ENCODE data around the gene DSCAML1. TPM values are rescaled to one million over a fixed set of nuclear protein-coding genes. Genes with fewer than 3 reads are reported as not detected.

DSCAML1 gene
- total and polyA plus RNA-seq, 3 donors from 2014 or later = 1.6 to 6.1 (median 3.0) TPM

DNA sequence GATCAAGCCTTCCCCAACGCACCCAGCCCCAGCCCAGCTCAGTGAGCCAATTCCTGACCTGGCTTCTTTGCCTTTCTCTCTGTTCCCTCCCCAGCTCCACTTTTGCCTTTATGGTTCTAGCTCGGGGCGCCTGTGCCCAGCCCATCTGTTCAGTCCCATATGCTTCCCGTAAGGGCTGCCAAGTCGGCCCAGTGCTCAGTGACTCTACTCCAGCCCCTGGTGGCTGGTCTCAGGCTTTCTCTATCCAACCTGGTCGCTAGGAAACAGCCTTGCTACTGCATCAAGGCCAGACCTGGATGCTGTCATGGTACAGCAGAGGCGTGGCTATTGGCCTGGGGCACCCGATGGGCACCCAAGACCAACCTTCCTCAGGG, 178.0 kb downstream of the DSCAML1 start:
- H3K27ac ChIP-seq = no peak overlapping the region
- intact Hi-C loops (cut with DNase I; ENCODE audit: low total_unique reads) = no loop called here
- no peaks in the 10 kb centered on the region for H3K9me3 ChIP-seq
- no peaks in the 10 kb centered on the region for H3K36me3 ChIP-seq (ENCODE audit: low read depth, missing control alignments)
- WGBS, 2 donors = 71 to 85% methylated on average over 5 to 8 of the region's 8 CpGs
- TF ChIP-seq, protein P1, sequence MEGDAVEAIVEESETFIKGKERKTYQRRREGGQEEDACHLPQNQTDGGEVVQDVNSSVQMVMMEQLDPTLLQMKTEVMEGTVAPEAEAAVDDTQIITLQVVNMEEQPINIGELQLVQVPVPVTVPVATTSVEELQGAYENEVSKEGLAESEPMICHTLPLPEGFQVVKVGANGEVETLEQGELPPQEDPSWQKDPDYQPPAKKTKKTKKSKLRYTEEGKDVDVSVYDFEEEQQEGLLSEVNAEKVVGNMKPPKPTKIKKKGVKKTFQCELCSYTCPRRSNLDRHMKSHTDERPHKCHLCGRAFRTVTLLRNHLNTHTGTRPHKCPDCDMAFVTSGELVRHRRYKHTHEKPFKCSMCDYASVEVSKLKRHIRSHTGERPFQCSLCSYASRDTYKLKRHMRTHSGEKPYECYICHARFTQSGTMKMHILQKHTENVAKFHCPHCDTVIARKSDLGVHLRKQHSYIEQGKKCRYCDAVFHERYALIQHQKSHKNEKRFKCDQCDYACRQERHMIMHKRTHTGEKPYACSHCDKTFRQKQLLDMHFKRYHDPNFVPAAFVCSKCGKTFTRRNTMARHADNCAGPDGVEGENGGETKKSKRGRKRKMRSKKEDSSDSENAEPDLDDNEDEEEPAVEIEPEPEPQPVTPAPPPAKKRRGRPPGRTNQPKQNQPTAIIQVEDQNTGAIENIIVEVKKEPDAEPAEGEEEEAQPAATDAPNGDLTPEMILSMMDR (IDR thresholded peaks at IDR 0.05) = no peak
- no peak for TF ChIP-seq POLR2A (IDR thresholded peaks at IDR 0.05)
- H3K4me1 ChIP-seq = no peaks in the 10 kb centered on the region
- DNase-seq = no peak
- H3K27me3 ChIP-seq = no peaks in the 10 kb centered on the region
- no peak overlapping the region for H3K4me3 ChIP-seq

DNA sequence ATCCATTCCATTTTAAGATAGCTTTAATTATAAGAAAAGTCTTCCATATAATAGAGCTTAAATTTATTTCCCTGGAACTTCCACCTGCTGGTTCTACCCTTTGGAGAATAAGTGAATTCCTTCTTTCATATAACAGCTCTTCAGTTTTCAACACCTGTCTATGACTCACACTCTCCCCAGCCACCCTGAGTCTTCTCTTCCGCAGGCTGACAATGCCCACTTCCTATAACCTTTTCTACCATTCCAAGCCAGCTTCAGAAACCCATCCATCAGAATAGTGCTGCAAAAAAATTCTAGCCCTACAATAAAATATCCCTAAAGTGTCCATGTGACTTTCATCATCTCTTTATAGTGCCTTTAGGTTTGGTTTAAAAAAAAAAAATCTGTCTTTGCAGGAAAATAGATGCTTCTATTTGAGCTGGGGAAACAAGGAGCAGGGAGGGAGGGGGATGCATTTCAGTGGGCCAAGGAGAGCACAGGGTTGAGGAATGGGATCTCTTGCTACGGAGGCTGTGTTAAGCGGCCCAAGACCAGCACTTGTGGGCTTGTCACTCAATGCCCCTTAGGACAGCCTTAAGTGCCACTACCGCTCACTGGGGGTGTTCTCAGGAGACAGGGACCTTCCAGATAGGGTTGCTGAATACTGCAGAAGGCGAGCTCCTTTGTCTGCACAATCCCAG, 178.6 kb downstream of the DSCAML1 start:
- no peak overlapping the region for H3K4me3 ChIP-seq
- no peak for DNase-seq
- no peaks in the 10 kb centered on the region for H3K27me3 ChIP-seq
- no peaks in the 10 kb centered on the region for H3K36me3 ChIP-seq (ENCODE audit: low read depth, missing control alignments)
- H3K4me1 ChIP-seq = no peaks in the 10 kb centered on the region
- intact Hi-C loops (cut with DNase I; ENCODE audit: low total_unique reads) = no loop called here
- no peak for TF ChIP-seq POLR2A (IDR thresholded peaks at IDR 0.05)
- TF ChIP-seq, protein P1 (IDR thresholded peaks at IDR 0.05) = no peak
- WGBS, 2 donors = 85 to 92% methylated on average over 5 of the region's 5 CpGs
- no peak overlapping the region for H3K27ac ChIP-seq
- no peaks in the 10 kb centered on the region for H3K9me3 ChIP-seq

DNA sequence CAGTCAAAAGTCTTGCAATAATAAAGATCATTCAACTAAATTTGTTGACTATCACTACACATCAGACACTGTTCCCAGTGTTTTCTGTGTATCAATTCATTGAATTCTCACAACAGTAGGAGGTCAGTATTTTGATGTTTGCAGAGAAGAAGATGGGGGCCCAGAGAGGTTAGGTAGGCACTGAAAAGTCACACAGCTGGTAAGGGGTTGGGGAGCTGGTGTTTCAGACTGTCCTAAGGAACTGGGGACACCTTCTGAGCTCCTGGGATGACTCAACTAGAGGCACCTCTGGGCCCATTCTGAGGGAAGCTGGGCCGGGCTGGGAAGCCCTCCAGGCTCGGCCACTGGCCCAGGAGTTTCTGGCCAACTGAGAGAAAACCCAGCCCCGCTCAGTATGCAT, 180.0 kb downstream of the DSCAML1 start:
- no peak overlapping the region for H3K27ac ChIP-seq
- intact Hi-C loops (cut with DNase I; ENCODE audit: low total_unique reads) = no loop called here
- H3K4me3 ChIP-seq = no peak overlapping the region
- H3K4me1 ChIP-seq = no peaks in the 10 kb centered on the region
- TF ChIP-seq POLR2A (IDR thresholded peaks at IDR 0.05) = no peak
- TF ChIP-seq, protein P1 (IDR thresholded peaks at IDR 0.05) = no peak
- H3K27me3 ChIP-seq = no peaks in the 10 kb centered on the region
- H3K9me3 ChIP-seq = no peaks in the 10 kb centered on the region
- H3K36me3 ChIP-seq (ENCODE audit: low read depth, missing control alignments) = no peaks in the 10 kb centered on the region
- WGBS, 2 donors = 89 to 100% methylated on average over 3 of the region's 3 CpGs
- no peak for DNase-seq

DNA sequence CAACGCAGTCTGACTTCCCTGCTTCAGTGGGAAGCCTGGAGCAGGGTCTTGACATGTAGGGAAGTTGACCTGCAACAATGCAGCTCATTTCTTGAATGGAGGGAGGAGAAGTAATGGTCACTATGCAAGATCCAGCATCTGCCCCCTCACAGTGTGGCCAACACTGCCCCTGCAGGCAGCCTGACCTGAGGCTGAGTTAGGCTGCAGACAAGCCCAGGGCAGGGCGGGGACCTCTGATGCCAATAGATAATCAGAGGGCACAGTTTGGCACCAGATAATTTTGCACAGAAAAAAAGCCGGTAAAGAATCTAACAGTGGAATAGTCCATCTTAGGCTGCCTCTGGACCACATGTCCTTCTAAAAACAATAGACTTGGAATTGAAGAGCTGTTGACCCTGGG, 182.3 kb downstream of the DSCAML1 start:
- H3K9me3 ChIP-seq = no peaks in the 10 kb centered on the region
- intact Hi-C loops (cut with DNase I; ENCODE audit: low total_unique reads) = no loop called here
- no peaks in the 10 kb centered on the region for H3K4me1 ChIP-seq
- no peak for DNase-seq
- H3K4me3 ChIP-seq = no peak overlapping the region
- 86 to 100% methylated on average over 3 of the region's 3 CpGs for WGBS, 2 donors
- H3K36me3 ChIP-seq (ENCODE audit: low read depth, missing control alignments) = no peaks in the 10 kb centered on the region
- no peak for TF ChIP-seq POLR2A (IDR thresholded peaks at IDR 0.05)
- TF ChIP-seq, protein P1 (IDR thresholded peaks at IDR 0.05) = no peak
- no peaks in the 10 kb centered on the region for H3K27me3 ChIP-seq
- H3K27ac ChIP-seq = no peak overlapping the region

DNA sequence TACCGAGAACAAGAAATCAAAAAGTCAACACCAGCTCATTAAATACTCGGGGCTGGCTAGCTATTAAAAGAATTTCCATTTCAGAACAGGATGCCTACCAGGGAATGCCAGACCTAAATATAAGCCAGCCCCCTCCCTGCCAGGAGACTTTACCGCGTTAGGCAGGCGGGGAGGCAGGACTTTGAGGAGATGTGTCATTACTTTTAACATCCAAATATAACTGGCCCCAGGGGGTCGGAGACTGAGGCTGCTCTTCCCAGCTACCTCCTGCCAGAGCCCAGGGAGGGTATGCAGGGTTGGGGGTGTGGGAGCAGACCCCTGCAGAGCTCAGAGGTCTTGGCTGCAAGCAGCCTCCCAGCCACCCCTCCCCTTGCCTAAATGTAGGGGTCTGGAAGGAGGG, 183.5 kb downstream of the DSCAML1 start:
- DNase-seq = no peak
- Histone ChIP-seq H3K4me3 (no peak overlapping the region), H3K9me3 (no peaks in the 10 kb centered on the region), H3K4me1 (no peaks in the 10 kb centered on the region), H3K27ac (no peak overlapping the region), H3K27me3 (no peaks in the 10 kb centered on the region), H3K36me3 (ENCODE audit: low read depth, missing control alignments) (no peaks in the 10 kb centered on the region)
- no peak for TF ChIP-seq POLR2A (IDR thresholded peaks at IDR 0.05)
- TF ChIP-seq, protein P1 (IDR thresholded peaks at IDR 0.05) = no peak
- intact Hi-C loops (cut with DNase I; ENCODE audit: low total_unique reads) = no loop called here
- WGBS, 2 donors = 71 to 73% methylated on average over 6 of the region's 6 CpGs

Data from testis (tissue), 3 donors.